Measurements from ENCODE around the gene CCDC188. TPM values are rescaled to one million over a fixed set of nuclear protein-coding genes. Genes with fewer than 3 reads are reported as not detected.

The CCDC188 gene
- total RNA-seq, 2 experiments from 2014 or later: not detected

GRCh38 chr22:20188567-20188877 is 37.7 kb upstream of the CCDC188 start:
- POLR2A ChIA-PET: no interaction called here
- Histone ChIP-seq H3K4me2 (ENCODE audit: low read length) (no peak overlapping the region), H2AFZ (ENCODE audit: low read length) (no peak overlapping the region), H3K4me1 (ENCODE audit: insufficient read depth, low read length, poor library complexity, severe bottlenecking) (no peaks in the 10 kb centered on the region), H3K36me3 (ENCODE audit: insufficient read depth, low read length) (no peaks in the 10 kb centered on the region), H3K27ac (ENCODE audit: low read depth, low read length, poor library complexity, severe bottlenecking) (no peak overlapping the region), H3K4me3 (ENCODE audit: low read depth, low read length, poor library complexity, severe bottlenecking) (no peak overlapping the region), H3K79me2 (ENCODE audit: insufficient read depth, low read depth, low read length) (no peaks in the 10 kb centered on the region), H3K9me2 (ENCODE audit: insufficient read depth, low read length) (no peaks in the 10 kb centered on the region), H3K9me3 (ENCODE audit: low read length) (no peaks in the 10 kb centered on the region), H4K20me1 (ENCODE audit: insufficient read depth, low read length) (no peaks in the 10 kb centered on the region)
- no peak for TF ChIP-seq CTCF (conservative IDR thresholded peaks at IDR 0.05; ENCODE audit: low read length)
- no peak for TF ChIP-seq EZH2phosphoT487 (IDR thresholded peaks at IDR 0.05; ENCODE audit: borderline replicate concordance, low read depth, low read length)
- no peak for DNase-seq (ENCODE audit: low spot score)
- intact Hi-C loops (cut with micrococcal nuclease; ENCODE audit: unreplicated experiment): no loop called here
- CTCF ChIA-PET (ENCODE audit: unreplicated experiment): no interaction called here
- no TSS peak for BruUV-seq (replicated peaks)

GRCh38 chr22:20187777-20188566 is 37.1 kb upstream of the CCDC188 start:
- H2AFZ ChIP-seq (ENCODE audit: low read length): no peak overlapping the region
- H3K79me2 ChIP-seq (ENCODE audit: insufficient read depth, low read depth, low read length): no peaks in the 10 kb centered on the region
- BruUV-seq (replicated peaks): no TSS peak
- H3K4me2 ChIP-seq (ENCODE audit: low read length): no peak overlapping the region
- ChIA-PET CTCF (ENCODE audit: unreplicated experiment) (no interaction called here), POLR2A (no interaction called here)
- no peak for TF ChIP-seq EZH2phosphoT487 (IDR thresholded peaks at IDR 0.05; ENCODE audit: borderline replicate concordance, low read depth, low read length)
- TF ChIP-seq CTCF (conservative IDR thresholded peaks at IDR 0.05; ENCODE audit: low read length): no peak
- H3K36me3 ChIP-seq (ENCODE audit: insufficient read depth, low read length): no peaks in the 10 kb centered on the region
- intact Hi-C loops (cut with micrococcal nuclease; ENCODE audit: unreplicated experiment): no loop called here
- no peaks in the 10 kb centered on the region for H3K9me2 ChIP-seq (ENCODE audit: insufficient read depth, low read length)
- H3K9me3 ChIP-seq (ENCODE audit: low read length): no peaks in the 10 kb centered on the region
- H3K4me1 ChIP-seq (ENCODE audit: insufficient read depth, low read length, poor library complexity, severe bottlenecking): no peaks in the 10 kb centered on the region
- H3K27ac ChIP-seq (ENCODE audit: low read depth, low read length, poor library complexity, severe bottlenecking): no peak overlapping the region
- no peak overlapping the region for H3K4me3 ChIP-seq (ENCODE audit: low read depth, low read length, poor library complexity, severe bottlenecking)
- no peaks in the 10 kb centered on the region for H4K20me1 ChIP-seq (ENCODE audit: insufficient read depth, low read length)
- no peak for DNase-seq (ENCODE audit: low spot score)

GRCh38 chr22:20186871-20187546 is 36.2 kb upstream of the CCDC188 start:
- Histone ChIP-seq H3K36me3 (ENCODE audit: insufficient read depth, low read length) (no peaks in the 10 kb centered on the region), H3K9me2 (ENCODE audit: insufficient read depth, low read length) (no peaks in the 10 kb centered on the region), H4K20me1 (ENCODE audit: insufficient read depth, low read length) (no peaks in the 10 kb centered on the region), H3K79me2 (ENCODE audit: insufficient read depth, low read depth, low read length) (no peaks in the 10 kb centered on the region), H3K27ac (ENCODE audit: low read depth, low read length, poor library complexity, severe bottlenecking) (no peak overlapping the region), H3K4me2 (ENCODE audit: low read length) (no peak overlapping the region), H3K9me3 (ENCODE audit: low read length) (no peaks in the 10 kb centered on the region), H3K4me1 (ENCODE audit: insufficient read depth, low read length, poor library complexity, severe bottlenecking) (no peaks in the 10 kb centered on the region), H3K4me3 (ENCODE audit: low read depth, low read length, poor library complexity, severe bottlenecking) (no peak overlapping the region), H2AFZ (ENCODE audit: low read length) (no peak overlapping the region)
- DNase-seq (ENCODE audit: low spot score): no peak
- no peak for TF ChIP-seq CTCF (conservative IDR thresholded peaks at IDR 0.05; ENCODE audit: low read length)
- POLR2A ChIA-PET: no interaction called here
- no TSS peak for BruUV-seq (replicated peaks)
- intact Hi-C loops (cut with micrococcal nuclease; ENCODE audit: unreplicated experiment): no loop called here
- CTCF ChIA-PET (ENCODE audit: unreplicated experiment): interaction anchor here (0.6 kb wide), 1 partner anchor 20 kb away, joined by 4 read pairs; no protein-coding TSS in a partner anchor

All from OCI-LY7 (cell line).